Measurements from ENCODE around the gene APRT. TPM values are rescaled to one million over a fixed set of nuclear protein-coding genes. Genes with fewer than 3 reads are reported as not detected.
A peak's percentile ranks its signal among the peaks of the same experiment; 100 is the strongest.

Gene APRT
- total and polyA plus RNA-seq, 4 experiments from 2014 or later = 171 to 624 (median 372) TPM

DNA sequence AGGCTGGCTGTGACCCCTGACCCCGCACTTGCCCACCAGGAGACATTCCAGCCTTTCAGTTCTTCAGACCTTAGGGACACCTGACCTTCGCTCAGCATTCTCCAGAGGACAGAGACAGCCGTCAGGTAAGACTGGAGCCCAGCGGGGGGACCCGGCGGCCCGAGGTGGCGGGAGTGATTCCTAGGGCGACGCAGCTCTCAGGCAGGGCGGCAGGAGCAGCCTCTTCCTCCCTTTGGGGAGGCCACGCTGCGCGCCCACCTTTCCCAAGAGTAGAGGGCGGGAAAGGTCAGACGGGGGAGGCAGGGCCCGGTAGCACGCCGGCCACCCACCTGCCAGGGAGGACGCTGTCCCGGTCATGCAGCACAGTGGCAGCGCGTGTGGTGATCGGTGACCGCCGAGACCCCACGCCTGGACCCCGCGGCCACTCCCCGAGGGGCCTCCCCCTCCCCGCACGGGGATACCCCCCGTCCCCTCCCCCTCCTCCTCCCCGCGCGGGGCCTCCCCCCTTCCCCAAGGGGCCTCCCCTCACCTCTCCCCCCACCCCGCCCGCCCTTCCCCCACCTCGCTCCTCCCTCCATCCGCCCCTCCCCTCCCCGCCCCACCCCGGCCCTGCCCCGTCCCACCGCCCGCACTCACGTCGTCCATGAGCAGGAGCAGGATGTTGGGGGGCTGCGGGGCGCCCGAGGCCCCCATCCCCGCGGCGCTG is 44.5 kb upstream of the APRT start:
- peaks cover 5 to 35% of the 10 kb centered on the region in 2 donors for H3K36me3 Mint-ChIP-seq
- Histone ChIP-seq H3K36me3 (ENCODE audit: insufficient read depth, low read length) (peaks cover 18% of the 10 kb centered on the region), H3K4me3 (ENCODE audit: low read length in 2 of 2) (peak overlapping the region in 1 of 2 donors; percentile 67), H3K9me3 (ENCODE audit: control insufficient read depth in 1 of 2, low read length in 2 of 2) (no peaks in the 10 kb centered on the region), H3K27me3 (ENCODE audit: insufficient read depth, low read length) (no peaks in the 10 kb centered on the region), H3K4me1 (ENCODE audit: insufficient read depth, low read length) (peaks cover 27% of the 10 kb centered on the region), H3K27ac (ENCODE audit: low read depth, low read length) (peak overlapping the region; percentile 76)
- peaks cover 0 to 2% (median 0%) of the 10 kb centered on the region in 8 donors for H3K9me3 Mint-ChIP-seq
- intact Hi-C loops (cut with micrococcal nuclease) = loop anchor here (5.0 kb wide), 2 partner anchors 224 to 399 kb away; no protein-coding TSS in a partner anchor
- peaks cover 0 to 2% of the 10 kb centered on the region in 2 donors for H3K27me3 Mint-ChIP-seq
- ChIA-PET POLR2A (ENCODE audit: partially characterized antibody) (interaction anchor here (0.8 to 4.6 kb wide), 29 partner anchors 9 to 840 kb away, joined by 3 to 53 read pairs (median 4); partner anchors contain the start of genes APRT, CDH15, PIEZO1 and ZC3H18), CTCF (ENCODE audit: partially characterized antibody) (interaction anchor here (1.7 to 2.9 kb wide), 7 partner anchors 41 to 296 kb away, joined by 3 to 40 read pairs (median 13); partner anchors contain the start of gene APRT)
- DNase-seq = peak in 4 of 5 donors; percentile 13 to 58 (median 20)
- H3K27ac Mint-ChIP-seq = peak overlapping the region in 6 of 7 donors; percentile 48 to 98 (median 90)
- H3K4me1 Mint-ChIP-seq = peaks cover 18 to 43% (median 28%) of the 10 kb centered on the region in 4 donors
- peak overlapping the region; percentile 64 to 100 (median 81) for H3K4me3 Mint-ChIP-seq

DNA sequence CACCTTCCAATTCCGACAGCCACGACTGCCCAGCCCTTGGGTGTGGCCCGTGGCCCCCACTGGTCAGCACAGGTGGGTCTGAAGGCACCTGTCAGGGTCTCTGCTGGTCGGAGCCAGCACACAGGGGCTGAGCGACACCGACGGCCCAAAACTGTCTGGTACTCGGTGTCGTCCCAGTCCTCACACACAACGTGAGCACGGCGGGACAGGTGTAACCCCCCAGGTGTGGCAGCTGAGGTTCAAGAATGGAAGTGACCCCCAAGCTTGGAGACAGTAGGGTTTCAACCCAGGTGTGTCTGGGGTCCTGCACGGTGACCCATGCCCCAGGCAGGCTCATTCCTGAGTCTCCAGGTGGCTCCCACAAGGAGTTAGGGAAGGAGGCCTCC is 44.0 kb upstream of the APRT start:
- H3K9me3 ChIP-seq (ENCODE audit: control insufficient read depth in 1 of 2, low read length in 2 of 2) = no peaks in the 10 kb centered on the region
- POLR2A ChIA-PET (ENCODE audit: partially characterized antibody) = interaction anchor here (1.2 to 4.6 kb wide), 4 partner anchors 9 to 174 kb away, joined by 3 to 53 read pairs (median 6); partner anchors contain the start of gene APRT
- peak overlapping the region; percentile 69 to 88 (median 78) for H3K4me3 Mint-ChIP-seq
- peak overlapping the region in 5 of 7 donors; percentile 77 to 90 (median 89) for H3K27ac Mint-ChIP-seq
- H3K36me3 ChIP-seq (ENCODE audit: insufficient read depth, low read length) = peaks cover 13% of the 10 kb centered on the region
- CTCF ChIA-PET (ENCODE audit: partially characterized antibody) = no interaction called here
- H3K27ac ChIP-seq (ENCODE audit: low read depth, low read length) = peak overlapping the region; percentile 31
- no peaks in the 10 kb centered on the region for H3K27me3 ChIP-seq (ENCODE audit: insufficient read depth, low read length)
- H3K4me3 ChIP-seq (ENCODE audit: low read length in 2 of 2) = no peak overlapping the region
- intact Hi-C loops (cut with micrococcal nuclease) = loop anchor here (5.0 kb wide), 2 partner anchors 223 to 398 kb away; no protein-coding TSS in a partner anchor
- peaks cover under 1 to 30% of the 10 kb centered on the region in 2 donors for H3K36me3 Mint-ChIP-seq
- H3K4me1 ChIP-seq (ENCODE audit: insufficient read depth, low read length) = peaks cover 27% of the 10 kb centered on the region
- H3K27me3 Mint-ChIP-seq = peaks cover 0 to 2% of the 10 kb centered on the region in 2 donors
- H3K4me1 Mint-ChIP-seq = peaks cover 18 to 43% (median 28%) of the 10 kb centered on the region in 4 donors
- peaks cover 0 to 2% (median 0%) of the 10 kb centered on the region in 8 donors for H3K9me3 Mint-ChIP-seq
- peak in 1 of 5 donors; percentile 51 for DNase-seq

DNA sequence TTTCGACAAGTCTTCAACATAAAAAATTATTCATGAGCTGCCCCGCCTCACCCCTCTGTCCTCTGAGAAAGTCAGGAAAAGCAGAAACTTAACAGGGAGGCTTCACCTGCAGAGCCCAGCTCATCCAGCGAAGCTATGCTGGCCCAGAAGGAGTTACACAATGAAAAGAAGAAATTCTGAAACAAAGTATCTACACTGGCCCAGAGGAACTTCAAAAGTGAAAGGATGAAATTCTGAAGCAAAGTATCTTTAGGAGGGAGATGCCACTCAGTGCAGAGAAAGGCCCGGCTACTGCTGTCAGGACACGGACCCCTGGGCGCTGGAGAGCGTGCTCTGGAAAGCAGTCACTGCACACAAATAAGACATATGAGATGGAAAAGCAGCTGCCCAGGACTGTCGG is 43.4 kb upstream of the APRT start:
- H3K27me3 Mint-ChIP-seq = peaks cover 0 to 2% of the 10 kb centered on the region in 2 donors
- peak overlapping the region; percentile 38 to 89 (median 79) for H3K27ac Mint-ChIP-seq
- DNase-seq = no peak
- CTCF ChIA-PET (ENCODE audit: partially characterized antibody) = no interaction called here
- peaks cover 27% of the 10 kb centered on the region for H3K4me1 ChIP-seq (ENCODE audit: insufficient read depth, low read length)
- peaks cover 0 to 2% (median 0%) of the 10 kb centered on the region in 8 donors for H3K9me3 Mint-ChIP-seq
- no peak overlapping the region for H3K27ac ChIP-seq (ENCODE audit: low read depth, low read length)
- H3K4me1 Mint-ChIP-seq = peaks cover 18 to 43% (median 28%) of the 10 kb centered on the region in 4 donors
- peaks cover 0 to 27% of the 10 kb centered on the region in 2 donors for H3K36me3 Mint-ChIP-seq
- no peaks in the 10 kb centered on the region for H3K27me3 ChIP-seq (ENCODE audit: insufficient read depth, low read length)
- H3K36me3 ChIP-seq (ENCODE audit: insufficient read depth, low read length) = peaks cover 8% of the 10 kb centered on the region
- H3K9me3 ChIP-seq (ENCODE audit: control insufficient read depth in 1 of 2, low read length in 2 of 2) = no peaks in the 10 kb centered on the region
- POLR2A ChIA-PET (ENCODE audit: partially characterized antibody) = interaction anchor here (1.2 to 4.6 kb wide), 5 partner anchors 9 to 173 kb away, joined by 3 to 53 read pairs (median 4); partner anchors contain the start of gene APRT
- intact Hi-C loops (cut with micrococcal nuclease) = loop anchor here (5.0 kb wide), 2 partner anchors 223 to 398 kb away; no protein-coding TSS in a partner anchor
- peak overlapping the region; percentile 38 to 88 (median 74) for H3K4me3 Mint-ChIP-seq
- no peak overlapping the region for H3K4me3 ChIP-seq (ENCODE audit: low read length in 2 of 2)

DNA sequence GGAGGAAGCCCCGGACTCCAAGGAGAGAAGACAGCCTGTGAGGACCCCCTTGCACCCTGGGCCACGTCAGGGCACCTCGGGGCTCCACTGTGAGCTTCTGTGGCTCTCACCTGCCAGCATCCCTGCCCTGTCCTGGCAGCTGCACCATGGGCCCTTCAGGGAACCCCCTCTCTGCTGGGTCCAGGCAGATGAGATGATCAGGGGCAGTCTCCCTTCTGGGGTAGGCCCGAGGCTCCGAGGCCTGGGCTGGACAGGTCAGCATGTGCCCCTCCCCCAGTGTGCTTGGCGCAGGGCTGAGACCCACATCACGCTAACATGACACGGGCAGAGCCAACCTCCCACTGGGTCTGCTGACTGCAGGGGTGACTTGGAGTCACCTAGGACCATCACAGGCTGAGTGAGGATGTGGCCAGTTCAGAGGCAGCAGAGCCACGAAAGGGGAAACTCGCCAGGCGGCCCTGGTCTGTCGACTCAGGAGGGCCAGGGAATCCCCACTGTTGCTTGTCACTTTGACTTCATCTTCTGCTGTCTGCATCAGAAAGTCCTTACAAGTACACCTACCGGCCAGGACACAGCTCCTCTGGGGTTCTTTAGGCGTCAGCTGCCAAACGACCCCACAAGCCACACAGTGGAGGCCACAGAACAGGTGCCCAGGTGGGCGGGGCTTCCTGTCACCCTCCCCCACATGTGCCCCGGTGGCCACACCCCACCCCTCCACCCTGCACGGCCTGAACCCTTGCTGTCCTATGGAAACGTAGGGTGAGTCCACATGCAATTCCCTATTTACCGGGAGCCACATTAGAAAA is 42.8 kb upstream of the APRT start:
- DNase-seq = peak in 4 of 5 donors; percentile 5 to 46 (median 13)
- Mint-ChIP-seq H3K27ac (peak overlapping the region; percentile 42 to 89 (median 73)), H3K4me3 (peak overlapping the region in 6 of 8 donors; percentile 6 to 88 (median 54)), H3K27me3 (peaks cover 0 to 2% of the 10 kb centered on the region in 2 donors), H3K4me1 (peaks cover 18 to 43% (median 28%) of the 10 kb centered on the region in 4 donors), H3K36me3 (peaks cover 0 to 21% of the 10 kb centered on the region in 2 donors), H3K9me3 (peaks cover 0 to 2% (median 0%) of the 10 kb centered on the region in 8 donors)
- no peaks in the 10 kb centered on the region for H3K9me3 ChIP-seq (ENCODE audit: control insufficient read depth in 1 of 2, low read length in 2 of 2)
- H3K4me1 ChIP-seq (ENCODE audit: insufficient read depth, low read length) = peaks cover 27% of the 10 kb centered on the region
- no peaks in the 10 kb centered on the region for H3K27me3 ChIP-seq (ENCODE audit: insufficient read depth, low read length)
- ChIA-PET CTCF (ENCODE audit: partially characterized antibody) (no interaction called here), POLR2A (ENCODE audit: partially characterized antibody) (interaction anchor here (0.6 to 1.5 kb wide), 5 partner anchors 8 to 530 kb away, joined by 3 to 4 read pairs (median 3); no protein-coding TSS in a partner anchor)
- H3K27ac ChIP-seq (ENCODE audit: low read depth, low read length) = no peak overlapping the region
- peaks cover 2% of the 10 kb centered on the region for H3K36me3 ChIP-seq (ENCODE audit: insufficient read depth, low read length)
- no peak overlapping the region for H3K4me3 ChIP-seq (ENCODE audit: low read length in 2 of 2)
- intact Hi-C loops (cut with micrococcal nuclease) = loop anchor here (5.0 kb wide), 2 partner anchors 222 to 397 kb away; no protein-coding TSS in a partner anchor

DNA sequence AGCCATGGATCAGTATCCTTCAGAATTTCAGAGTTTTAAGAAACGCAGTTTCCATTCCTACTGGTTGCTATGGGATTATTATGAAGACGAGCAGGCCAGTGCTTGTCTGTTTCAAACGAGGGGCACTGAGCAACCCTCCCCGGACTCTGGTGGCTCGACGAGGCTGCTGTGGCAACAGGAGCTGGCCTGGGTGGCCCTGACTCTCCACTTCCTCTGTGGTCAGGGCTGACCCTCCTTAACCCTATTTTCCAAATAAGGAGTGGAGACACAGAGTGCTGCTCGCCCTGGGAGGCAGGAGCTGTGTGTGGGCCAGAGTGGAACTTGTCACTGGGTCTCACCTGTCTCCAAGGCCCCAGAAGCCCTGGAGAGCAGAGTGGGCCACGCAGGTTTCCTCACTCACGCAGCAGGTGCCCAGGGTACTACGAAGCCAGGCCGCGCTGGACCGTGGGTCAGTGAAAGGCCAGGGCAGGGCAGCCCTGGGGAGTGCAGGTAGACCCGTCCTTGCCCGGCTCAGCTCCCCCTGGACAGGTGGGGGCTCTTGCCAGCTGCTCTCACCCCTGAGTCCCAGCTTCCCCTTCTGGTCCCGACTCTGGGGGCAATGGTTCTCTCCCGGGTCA is 41.7 kb upstream of the APRT start:
- Histone ChIP-seq H3K27ac (ENCODE audit: low read depth, low read length) (no peak overlapping the region), H3K4me3 (ENCODE audit: low read length in 2 of 2) (no peak overlapping the region), H3K27me3 (ENCODE audit: insufficient read depth, low read length) (no peaks in the 10 kb centered on the region), H3K9me3 (ENCODE audit: control insufficient read depth in 1 of 2, low read length in 2 of 2) (no peaks in the 10 kb centered on the region), H3K4me1 (ENCODE audit: insufficient read depth, low read length) (peaks cover 24% of the 10 kb centered on the region), H3K36me3 (ENCODE audit: insufficient read depth, low read length) (no peaks in the 10 kb centered on the region)
- DNase-seq = no peak
- H3K9me3 Mint-ChIP-seq = peaks cover 0 to 2% (median 0%) of the 10 kb centered on the region in 8 donors
- intact Hi-C loops (cut with micrococcal nuclease) = no loop called here
- H3K27me3 Mint-ChIP-seq = peaks cover 0 to 2% of the 10 kb centered on the region in 2 donors
- peaks cover 15 to 33% (median 23%) of the 10 kb centered on the region in 4 donors for H3K4me1 Mint-ChIP-seq
- ChIA-PET CTCF (ENCODE audit: partially characterized antibody) (interaction anchor here (1.3 to 2.0 kb wide), 2 partner anchors 12 to 116 kb away, joined by 3 to 5 read pairs; no protein-coding TSS in a partner anchor), POLR2A (ENCODE audit: partially characterized antibody) (interaction anchor here (0.7 to 1.5 kb wide), 5 partner anchors 39 to 314 kb away, joined by 3 to 5 read pairs (median 3); partner anchors contain the start of gene APRT)
- H3K36me3 Mint-ChIP-seq = peaks cover 0 to 11% of the 10 kb centered on the region in 2 donors
- H3K27ac Mint-ChIP-seq = no peak overlapping the region
- H3K4me3 Mint-ChIP-seq = no peak overlapping the region

DNA sequence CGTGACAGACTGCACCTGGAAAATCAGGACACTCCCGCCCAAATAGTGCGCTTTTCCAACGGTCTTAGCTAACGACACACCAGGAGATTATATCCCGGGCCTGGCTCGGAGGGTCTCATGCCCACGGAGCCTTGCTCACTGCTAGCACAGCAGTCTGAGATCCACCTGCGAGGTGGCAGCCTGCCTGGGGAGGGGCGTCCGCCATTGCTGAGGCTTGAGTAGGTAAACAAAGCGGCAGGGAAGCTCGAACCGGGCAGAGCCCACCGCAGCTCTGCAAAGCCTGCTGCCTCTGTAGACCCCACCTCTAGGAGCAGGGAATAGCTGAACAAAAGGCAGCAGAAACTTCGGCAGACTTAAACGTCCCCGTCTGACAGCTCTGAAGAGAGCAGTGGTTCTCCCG is 39.9 kb upstream of the APRT start:
- Histone ChIP-seq H3K27me3 (ENCODE audit: insufficient read depth, low read length) (no peaks in the 10 kb centered on the region), H3K27ac (ENCODE audit: low read depth, low read length) (no peak overlapping the region), H3K36me3 (ENCODE audit: insufficient read depth, low read length) (no peaks in the 10 kb centered on the region), H3K4me1 (ENCODE audit: insufficient read depth, low read length) (peaks cover 15% of the 10 kb centered on the region), H3K9me3 (ENCODE audit: control insufficient read depth in 1 of 2, low read length in 2 of 2) (no peaks in the 10 kb centered on the region), H3K4me3 (ENCODE audit: low read length in 2 of 2) (no peak overlapping the region)
- H3K4me3 Mint-ChIP-seq = no peak overlapping the region
- H3K36me3 Mint-ChIP-seq = peaks cover 0 to 6% of the 10 kb centered on the region in 2 donors
- CTCF ChIA-PET (ENCODE audit: partially characterized antibody) = interaction anchor here (0.8 to 2.0 kb wide), 2 partner anchors 36 to 114 kb away, joined by 3 to 5 read pairs; no protein-coding TSS in a partner anchor
- no peak overlapping the region for H3K27ac Mint-ChIP-seq
- no peak for DNase-seq
- H3K9me3 Mint-ChIP-seq = no peaks in the 10 kb centered on the region
- H3K27me3 Mint-ChIP-seq = no peaks in the 10 kb centered on the region
- intact Hi-C loops (cut with micrococcal nuclease) = no loop called here
- POLR2A ChIA-PET (ENCODE audit: partially characterized antibody) = interaction anchor here (1.1 kb wide), 1 partner anchor 39 kb away, joined by 3 read pairs; the partner anchor contains the start of gene APRT
- peaks cover 9 to 19% (median 14%) of the 10 kb centered on the region in 4 donors for H3K4me1 Mint-ChIP-seq
